OCI-LY3 (cell line): Measurements from ENCODE around the gene SAMD7.

ENCODE experiments used
- EZH2phosphoT487 ChIP-seq: fragments of 200-600 bp; shearing (Covaris generic); IDR thresholded peaks from 2 replicates; pipeline ENCODE4 v1.6.1; 2018; ENCODE audit warnings: antibody characterized with exemption, mixed run types, low read depth
- TF ChIP-seq, protein P1 (sequence below): fragments of 200-600, 300-600 bp; sonication (generic); IDR thresholded peaks from 2 replicates; pipeline ENCODE4 v1.5.1; 2014; ENCODE audit warnings: antibody characterized with exemption, low read length, low read depth

DNA sequence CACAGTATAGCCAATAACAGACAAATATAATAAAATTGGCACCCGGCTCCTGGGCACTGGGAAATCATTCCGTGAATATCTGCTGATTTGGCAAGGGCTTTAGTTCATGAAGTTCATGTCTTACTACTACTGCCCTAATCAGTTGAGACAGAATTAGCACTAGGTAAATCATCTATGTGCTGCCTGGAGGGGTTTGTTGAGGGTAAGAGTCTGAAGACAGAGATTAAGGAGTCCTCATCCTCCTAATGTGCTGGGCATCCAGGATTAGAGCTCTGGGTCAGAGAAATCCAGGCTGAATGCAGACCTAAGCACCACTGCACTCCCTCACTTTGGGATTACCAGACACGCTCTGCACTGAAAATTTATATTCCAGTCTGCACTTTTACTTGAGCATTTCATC is 2.0 kb downstream of the SAMD7 start:
- TF ChIP-seq, protein P1, sequence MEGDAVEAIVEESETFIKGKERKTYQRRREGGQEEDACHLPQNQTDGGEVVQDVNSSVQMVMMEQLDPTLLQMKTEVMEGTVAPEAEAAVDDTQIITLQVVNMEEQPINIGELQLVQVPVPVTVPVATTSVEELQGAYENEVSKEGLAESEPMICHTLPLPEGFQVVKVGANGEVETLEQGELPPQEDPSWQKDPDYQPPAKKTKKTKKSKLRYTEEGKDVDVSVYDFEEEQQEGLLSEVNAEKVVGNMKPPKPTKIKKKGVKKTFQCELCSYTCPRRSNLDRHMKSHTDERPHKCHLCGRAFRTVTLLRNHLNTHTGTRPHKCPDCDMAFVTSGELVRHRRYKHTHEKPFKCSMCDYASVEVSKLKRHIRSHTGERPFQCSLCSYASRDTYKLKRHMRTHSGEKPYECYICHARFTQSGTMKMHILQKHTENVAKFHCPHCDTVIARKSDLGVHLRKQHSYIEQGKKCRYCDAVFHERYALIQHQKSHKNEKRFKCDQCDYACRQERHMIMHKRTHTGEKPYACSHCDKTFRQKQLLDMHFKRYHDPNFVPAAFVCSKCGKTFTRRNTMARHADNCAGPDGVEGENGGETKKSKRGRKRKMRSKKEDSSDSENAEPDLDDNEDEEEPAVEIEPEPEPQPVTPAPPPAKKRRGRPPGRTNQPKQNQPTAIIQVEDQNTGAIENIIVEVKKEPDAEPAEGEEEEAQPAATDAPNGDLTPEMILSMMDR: no peak
- no peak for TF ChIP-seq EZH2phosphoT487
